Activated CD4-positive, alpha-beta T cell treated with anti-CD3 and anti-CD28 coated beads for 4 hours (primary cell): Measurements from ENCODE around the gene OR4D1.
"Not testable (repeated sequence)": the region's sequence is repeated elsewhere in the genome, so short reads cannot be mapped to it uniquely, and the experiment has no call there.

Source experiments
- DNase-seq, 2 donors: peaks; one replicate each; pipeline ENCODE4 v3.0.0-alpha.2; 2020

The OR4D1 gene

GRCh38 chr17:58147930-58148434 is at the start of gene OR4D1:
Gene OR4D1 (plus strand): TSS chr17:58148384. CDS start chr17:58155154, 6,770 bp downstream.
- no peak for DNase-seq

GRCh38 chr17:58100506-58100905 is 47.7 kb upstream of the OR4D1 start:
- DNase-seq = no peak

GRCh38 chr17:58101898-58102297 is 46.3 kb upstream of the OR4D1 start:
- DNase-seq = not testable (repeated sequence)

GRCh38 chr17:58105093-58105492 is 43.1 kb upstream of the OR4D1 start:
- DNase-seq = no peak

- DNase-seq = no peak
These were observed 40.9 kb upstream of the OR4D1 start for GRCh38 chr17:58107306-58107705.

- no peak for DNase-seq
These were observed 39.0 kb upstream of the OR4D1 start for GRCh38 chr17:58109197-58109596.

- DNase-seq = no peak
These were observed 38.2 kb upstream of the OR4D1 start for GRCh38 chr17:58110012-58110411.

- no peak for DNase-seq
These were observed 36.5 kb upstream of the OR4D1 start for GRCh38 chr17:58111676-58112075.

GRCh38 chr17:58112970-58113631 is 35.1 kb upstream of the OR4D1 start:
- DNase-seq = peak; percentile 73 to 91

GRCh38 chr17:58113947-58114346 is 34.2 kb upstream of the OR4D1 start:
- no peak for DNase-seq

GRCh38 chr17:58117382-58117781 is 30.8 kb upstream of the OR4D1 start:
- DNase-seq = no peak

GRCh38 chr17:58119491-58119890 is 28.7 kb upstream of the OR4D1 start:
- no peak for DNase-seq

GRCh38 chr17:58120195-58120822 is 27.9 kb upstream of the OR4D1 start:
- DNase-seq = peak; percentile 40 to 43

- peak; percentile 13 to 22 for DNase-seq
These were observed 26.3 kb upstream of the OR4D1 start for GRCh38 chr17:58121925-58122324.

GRCh38 chr17:58127846-58128245 is 20.3 kb upstream of the OR4D1 start:
- no peak for DNase-seq

- DNase-seq = not testable (repeated sequence)
These were observed 15.5 kb upstream of the OR4D1 start for GRCh38 chr17:58132697-58133096.

GRCh38 chr17:58136669-58137279 is 11.4 kb upstream of the OR4D1 start:
- no peak for DNase-seq

- no peak for DNase-seq
These were observed 6.7 kb upstream of the OR4D1 start for GRCh38 chr17:58141505-58141904.

GRCh38 chr17:58143335-58143734 is 4.8 kb upstream of the OR4D1 start:
- not testable (repeated sequence) for DNase-seq

- no peak for DNase-seq
These were observed 3.4 kb upstream of the OR4D1 start for GRCh38 chr17:58144801-58145200.

GRCh38 chr17:58148609-58149008 is 425 bp downstream of the OR4D1 start:
- no peak for DNase-seq

GRCh38 chr17:58150394-58150793 is 2.2 kb downstream of the OR4D1 start:
- no peak for DNase-seq

- peak; percentile 37 to 48 for DNase-seq
These were observed 4.9 kb downstream of the OR4D1 start for GRCh38 chr17:58153046-58153445.

GRCh38 chr17:58153671-58154070 is 5.5 kb downstream of the OR4D1 start:
- no peak for DNase-seq
